NCI-H510A (cell line): ENCODE measurements around the gene TACC2.
"Not testable (repeated sequence)": the region's sequence is repeated elsewhere in the genome, so short reads cannot be mapped to it uniquely, and the experiment has no call there.

Source experiments
- DNase-seq: peaks from one replicate; lab custom pipeline; 2025; lab: John Stamatoyannopoulos, UW

TACC2 gene

DNA sequence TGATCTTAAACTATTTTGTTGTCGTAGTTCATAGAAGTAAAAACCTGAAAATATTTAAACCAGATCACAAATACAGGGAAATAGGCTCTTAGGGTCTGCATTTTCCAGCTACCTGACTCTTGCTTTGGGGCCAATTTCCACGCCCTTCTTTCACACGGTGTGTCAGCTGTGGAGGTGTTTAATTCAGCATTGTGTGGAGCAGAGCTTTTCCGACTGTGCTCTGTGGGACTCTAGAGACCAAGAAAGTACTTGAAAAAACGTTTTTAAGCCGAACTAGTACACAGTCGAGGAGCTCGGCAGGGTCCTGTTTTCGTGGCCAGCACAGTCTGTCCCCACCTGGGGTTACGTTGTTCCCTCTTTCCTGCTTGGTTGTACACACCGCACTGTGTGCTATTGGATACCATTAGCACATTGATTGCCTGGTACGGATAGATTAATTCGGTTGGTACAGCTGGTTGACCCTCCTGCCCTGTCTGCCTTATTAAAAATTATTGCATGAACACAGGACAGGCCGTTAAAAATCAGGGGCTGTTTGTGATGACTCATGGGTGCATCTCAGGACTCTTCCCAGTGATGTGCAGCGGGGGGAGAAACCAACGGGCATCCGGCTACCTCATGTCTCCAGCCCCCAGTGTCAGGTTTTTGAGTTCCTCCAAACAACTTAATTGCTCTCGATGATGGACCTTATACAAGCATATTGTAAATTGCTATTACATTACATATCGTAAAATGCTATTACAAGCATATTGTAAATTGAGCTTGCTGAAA, 201.4 kb downstream of the TACC2 start:
- DNase-seq: no peak

DNA sequence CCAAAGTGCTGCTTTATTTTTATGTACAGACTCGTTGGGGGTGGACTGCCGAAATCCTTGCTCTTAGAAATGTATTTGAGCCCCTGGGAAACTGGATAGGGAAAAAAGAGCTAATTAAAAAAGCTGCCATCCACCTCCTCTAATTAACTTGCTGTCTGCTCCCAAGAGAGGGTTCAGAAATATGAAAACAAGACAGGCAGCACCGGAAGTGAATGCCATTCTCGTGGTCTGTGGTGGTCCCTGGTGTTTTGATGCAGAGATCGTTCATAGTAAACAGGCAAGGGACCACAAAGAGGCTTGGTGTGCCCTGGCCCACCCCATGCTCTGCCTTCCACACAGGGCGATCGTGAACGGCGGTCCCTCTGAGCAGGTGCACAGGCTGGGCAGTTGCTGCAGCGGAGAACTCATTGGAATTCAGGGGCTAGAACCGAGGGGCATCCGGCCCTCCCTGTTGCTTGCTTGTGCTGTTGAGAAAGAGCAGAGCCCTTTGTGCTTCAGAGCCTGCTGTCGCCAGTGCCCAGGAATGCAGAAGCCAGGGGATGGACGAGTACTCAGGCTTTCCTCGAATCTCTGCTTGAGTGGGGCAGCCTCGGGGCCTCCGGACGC, 203.1 kb downstream of the TACC2 start:
- no peak for DNase-seq

DNA sequence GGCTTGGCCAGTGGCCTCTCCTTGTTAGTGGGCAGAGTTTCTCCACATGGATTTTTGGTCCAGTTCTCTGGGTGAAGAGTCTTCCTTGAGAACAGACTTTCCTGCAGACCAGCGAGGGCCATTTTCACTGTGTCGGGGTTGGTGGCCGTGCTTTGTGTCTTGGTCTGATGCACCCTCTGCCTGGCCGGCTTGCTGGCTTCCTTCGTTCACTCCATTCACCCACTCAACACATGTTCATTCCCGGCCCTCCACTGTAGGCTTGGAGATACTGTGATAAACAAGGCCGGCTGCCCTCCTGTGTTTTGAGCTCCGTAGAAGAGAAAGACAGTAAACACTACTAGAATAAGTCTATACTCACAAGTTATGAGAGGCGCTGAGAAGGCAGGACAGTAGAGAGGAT, 205.3 kb downstream of the TACC2 start:
- no peak for DNase-seq

DNA sequence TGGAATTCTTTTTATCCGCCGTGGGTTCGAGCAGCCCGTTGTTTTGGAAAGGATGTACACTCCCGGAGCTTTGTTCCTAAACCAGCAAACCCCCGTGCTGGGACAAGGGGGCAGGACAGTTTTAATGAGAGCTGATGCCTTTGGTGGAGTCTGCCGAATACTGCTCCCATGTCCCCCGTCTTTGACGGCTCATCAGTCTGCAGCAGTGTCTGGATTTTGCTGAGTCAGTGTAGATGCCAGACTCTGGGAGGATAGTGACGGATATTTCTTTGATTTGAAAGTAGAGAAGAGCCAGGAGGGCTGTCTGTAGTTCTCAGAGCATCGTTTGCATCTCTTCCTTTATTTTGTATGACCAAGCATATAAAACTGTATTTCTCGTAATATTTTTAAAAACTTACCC, 207.3 kb downstream of the TACC2 start:
- no peak for DNase-seq

DNA sequence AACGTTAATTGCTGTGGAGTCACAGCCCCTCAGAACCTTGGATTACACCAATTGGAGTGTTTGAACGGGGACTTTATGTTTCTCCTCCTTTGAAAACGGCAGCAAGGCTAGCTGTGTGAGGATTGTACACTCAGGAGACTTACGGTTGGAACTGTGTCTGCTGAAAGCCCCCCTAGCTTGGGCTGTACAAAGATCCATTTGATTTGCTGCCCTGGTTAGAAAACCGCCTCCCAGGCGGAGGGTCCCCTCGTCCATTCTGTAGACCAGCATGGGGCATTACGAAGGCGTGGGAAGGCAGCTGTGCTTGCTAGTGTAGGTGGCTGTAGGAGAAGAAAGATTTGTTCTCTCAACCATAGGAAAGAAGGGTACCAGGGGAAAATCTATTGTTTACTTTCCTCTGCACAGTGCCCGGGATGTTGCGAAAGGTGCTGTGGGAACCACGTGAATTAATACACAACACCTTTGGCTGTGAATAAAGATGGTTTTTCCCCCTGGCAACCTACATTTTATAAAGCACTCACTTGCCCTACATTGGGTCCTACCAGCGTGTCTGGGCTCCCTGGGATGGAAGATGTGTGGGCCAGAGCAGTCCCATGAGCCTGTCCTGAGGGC, 208.8 kb downstream of the TACC2 start:
- DNase-seq: no peak

DNA sequence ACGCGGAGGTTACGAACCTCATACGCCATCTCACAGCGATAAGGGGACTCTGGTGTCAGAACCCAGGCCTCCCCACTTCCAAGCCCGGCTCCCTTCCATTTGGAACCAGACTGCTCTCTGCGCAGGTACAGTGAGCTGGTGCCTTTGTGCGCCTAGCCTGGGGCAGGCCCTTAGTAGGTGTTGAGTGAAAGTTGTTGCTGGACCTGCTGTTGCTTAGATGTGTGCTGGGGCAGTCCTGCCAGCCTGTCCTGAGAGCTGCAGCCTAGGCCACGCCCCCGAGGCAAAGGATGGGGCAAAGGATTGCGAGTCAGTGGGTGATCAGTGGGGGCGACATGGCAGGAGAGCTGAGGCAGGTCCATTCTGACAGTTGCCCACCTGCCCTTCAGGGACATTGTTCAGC, 209.7 kb downstream of the TACC2 start:
- DNase-seq: no peak

DNA sequence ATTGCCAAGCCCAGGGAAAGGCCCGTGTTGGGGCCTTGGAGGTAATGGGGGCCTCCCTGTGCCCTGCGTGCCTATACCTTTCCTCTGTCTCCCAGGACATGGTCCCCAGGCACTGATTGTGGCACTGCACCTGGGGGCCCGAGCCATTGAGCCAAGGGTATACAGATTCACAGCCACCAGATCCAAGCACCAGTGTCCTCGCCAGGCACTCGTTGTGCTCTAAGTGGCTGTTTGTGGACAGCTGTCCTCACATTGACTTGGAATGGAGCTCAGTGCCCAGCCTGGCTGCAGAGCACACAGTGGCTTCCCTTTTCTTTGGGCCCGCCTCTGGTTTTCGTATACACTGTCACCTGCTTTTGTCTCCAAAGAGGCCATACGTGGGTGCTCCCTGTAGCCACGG, 210.1 kb downstream of the TACC2 start:
- peak; percentile 49 for DNase-seq

DNA sequence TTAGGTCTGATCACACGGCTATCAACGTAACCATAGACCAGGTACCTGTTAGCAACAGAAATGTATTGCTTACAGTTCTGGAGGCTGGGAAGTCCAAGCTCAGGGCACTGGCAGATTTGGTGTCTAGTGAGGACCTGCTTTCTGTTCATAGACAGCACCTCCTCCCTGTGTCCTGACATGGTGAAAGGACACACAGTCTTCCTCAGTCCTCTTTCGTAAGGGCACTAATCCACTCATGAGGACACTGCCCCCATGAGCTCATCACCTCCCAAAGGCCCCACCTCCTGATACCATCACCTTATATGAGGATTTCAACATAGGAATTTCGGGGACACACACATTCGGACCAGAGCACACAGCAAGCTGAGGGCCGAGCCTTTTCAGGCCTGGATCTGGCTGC, 210.7 kb downstream of the TACC2 start:
- DNase-seq: no peak

DNA sequence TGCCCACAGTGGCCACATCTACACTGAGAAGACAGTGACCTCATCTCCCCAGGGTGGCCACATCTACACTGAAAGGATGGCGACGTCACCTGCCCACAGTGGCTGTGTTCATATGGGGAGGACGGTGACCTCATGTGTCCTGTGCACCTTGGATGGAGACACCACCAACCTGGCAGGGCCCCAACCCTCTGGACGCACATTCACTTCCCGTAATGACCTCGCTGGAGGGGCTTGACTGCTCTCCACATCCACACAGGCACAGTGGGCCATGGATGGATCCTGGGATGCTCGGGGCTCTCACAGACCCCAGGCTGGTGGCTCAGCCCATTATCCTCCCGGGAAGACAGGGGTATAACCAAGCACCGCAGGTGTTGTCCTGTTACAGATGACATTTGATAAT, 212.4 kb downstream of the TACC2 start:
- no peak for DNase-seq

DNA sequence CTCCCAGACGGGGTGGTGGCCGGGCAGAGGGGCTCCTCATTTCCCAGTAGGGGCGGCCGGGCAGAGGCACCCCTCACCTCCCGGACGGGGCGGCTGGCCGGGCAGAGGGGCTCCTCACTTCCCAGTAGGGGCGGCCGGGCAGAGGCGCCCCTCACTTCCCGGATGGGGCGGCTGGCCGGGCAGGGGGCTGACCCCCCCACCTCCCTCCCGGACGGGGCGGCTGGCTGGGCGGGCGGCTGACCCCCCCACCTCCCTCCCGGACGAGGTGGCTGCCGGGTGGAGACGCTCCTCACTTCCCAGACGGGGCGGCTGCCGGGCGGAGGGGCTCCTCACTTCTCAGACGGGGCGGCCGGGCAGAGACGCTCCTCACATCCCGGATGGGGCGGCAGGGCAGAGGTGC, 214.2 kb downstream of the TACC2 start:
- DNase-seq: not testable (repeated sequence)

DNA sequence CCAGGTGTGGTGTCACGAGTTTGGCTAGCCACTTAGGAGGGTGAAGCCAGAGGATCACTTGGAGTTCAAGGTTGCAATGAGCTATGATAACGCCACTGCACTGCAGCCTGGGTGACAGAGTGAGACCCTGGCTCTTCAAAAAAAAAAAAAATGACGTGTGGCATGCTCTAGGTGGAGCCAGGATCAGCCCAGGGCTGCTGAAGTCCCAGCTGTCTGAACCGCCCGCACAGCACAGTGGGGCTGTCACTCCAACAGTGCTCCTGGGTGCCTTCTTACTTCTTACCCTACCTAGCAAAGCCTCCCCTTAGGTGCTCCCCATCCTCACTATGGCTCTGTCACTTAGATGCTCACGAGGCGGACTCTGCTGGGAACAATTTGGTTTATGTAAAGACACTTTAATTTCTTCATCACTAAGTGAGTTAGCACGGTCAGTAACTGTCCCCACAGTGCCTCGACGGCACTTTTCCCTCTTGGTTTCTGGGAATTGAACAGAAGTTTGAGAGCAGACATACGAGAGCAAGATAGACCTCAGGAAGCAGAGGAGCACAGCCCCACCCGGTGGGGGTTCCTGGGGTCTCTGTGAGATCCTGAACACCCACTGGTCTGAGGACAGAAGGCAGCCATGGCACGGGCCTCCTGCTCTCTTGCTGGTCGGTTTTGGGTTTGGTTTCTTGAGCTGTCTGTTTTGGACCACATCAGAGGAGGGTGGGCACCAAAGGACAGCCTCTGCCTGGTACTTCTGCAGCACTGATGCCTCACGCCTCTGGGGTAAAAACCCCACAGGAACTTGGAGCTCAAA, 215.9 kb downstream of the TACC2 start:
- no peak for DNase-seq

DNA sequence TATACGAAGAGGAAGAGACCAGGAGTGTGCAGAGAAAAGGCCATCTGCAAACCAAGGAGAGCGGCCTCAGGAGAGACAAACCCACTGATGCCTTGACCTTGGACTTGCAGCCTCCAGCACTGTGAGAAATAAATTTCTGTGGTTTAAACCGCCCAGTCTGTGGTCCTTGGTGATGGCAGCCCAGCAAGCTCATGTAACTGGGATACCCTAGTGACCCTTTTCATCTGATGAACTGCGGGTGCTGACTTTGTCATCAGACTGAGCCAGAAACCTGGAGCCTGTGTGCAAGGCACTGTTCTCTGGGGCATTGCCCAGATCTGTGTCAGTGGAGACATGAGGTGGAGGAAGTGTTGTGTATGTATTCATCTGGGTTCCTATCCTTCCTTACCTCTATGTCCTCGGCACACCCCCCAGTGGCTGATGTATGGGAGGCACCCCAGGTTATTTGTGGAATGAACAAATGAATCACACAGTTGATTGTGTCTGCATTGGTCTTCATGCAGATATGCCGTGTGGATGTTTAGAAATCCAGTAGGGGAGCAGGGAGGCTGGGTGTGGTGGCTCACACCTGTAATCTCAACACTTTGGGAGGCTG, 217.6 kb downstream of the TACC2 start:
- no peak for DNase-seq

DNA sequence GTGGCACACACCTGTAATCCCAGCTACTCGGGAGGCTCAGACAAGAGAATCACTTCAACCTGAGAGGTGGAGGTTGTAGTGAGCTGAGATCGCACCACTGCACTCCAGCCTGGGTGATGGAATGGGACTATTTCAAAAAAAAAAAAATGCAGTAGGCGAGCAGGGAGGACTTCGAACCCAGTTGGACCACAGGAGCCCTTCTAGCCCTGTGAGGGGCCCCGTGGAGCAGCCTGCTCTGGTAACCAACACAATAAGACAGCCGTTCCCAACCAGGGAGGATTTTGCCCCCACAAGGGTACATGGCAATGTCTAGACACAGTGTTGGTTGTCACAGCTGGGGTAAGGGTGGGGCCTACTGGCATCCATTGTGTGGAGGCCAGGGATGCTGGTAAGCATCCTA, 218.2 kb downstream of the TACC2 start:
- DNase-seq: no peak

DNA sequence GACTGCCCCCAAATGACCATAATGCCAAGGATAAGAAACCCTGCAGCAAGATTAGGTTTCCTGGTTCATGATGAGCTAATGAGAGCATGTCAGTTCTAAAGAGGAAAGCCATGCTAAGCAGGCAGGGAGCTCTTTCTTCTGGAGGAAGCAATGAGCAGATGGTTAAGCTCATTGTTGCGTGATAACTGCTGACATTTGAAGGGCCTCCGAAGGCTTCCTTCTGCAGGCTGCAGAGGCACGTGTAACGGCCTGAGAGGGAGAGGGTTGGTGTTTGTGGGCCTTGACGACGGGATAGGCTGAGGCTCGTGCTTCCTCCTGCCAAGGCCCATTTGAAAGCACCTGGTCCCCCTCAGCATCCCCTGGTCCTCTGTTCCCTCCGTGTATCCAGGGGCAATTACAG, 218.6 kb downstream of the TACC2 start:
- peak; percentile 58 for DNase-seq

DNA sequence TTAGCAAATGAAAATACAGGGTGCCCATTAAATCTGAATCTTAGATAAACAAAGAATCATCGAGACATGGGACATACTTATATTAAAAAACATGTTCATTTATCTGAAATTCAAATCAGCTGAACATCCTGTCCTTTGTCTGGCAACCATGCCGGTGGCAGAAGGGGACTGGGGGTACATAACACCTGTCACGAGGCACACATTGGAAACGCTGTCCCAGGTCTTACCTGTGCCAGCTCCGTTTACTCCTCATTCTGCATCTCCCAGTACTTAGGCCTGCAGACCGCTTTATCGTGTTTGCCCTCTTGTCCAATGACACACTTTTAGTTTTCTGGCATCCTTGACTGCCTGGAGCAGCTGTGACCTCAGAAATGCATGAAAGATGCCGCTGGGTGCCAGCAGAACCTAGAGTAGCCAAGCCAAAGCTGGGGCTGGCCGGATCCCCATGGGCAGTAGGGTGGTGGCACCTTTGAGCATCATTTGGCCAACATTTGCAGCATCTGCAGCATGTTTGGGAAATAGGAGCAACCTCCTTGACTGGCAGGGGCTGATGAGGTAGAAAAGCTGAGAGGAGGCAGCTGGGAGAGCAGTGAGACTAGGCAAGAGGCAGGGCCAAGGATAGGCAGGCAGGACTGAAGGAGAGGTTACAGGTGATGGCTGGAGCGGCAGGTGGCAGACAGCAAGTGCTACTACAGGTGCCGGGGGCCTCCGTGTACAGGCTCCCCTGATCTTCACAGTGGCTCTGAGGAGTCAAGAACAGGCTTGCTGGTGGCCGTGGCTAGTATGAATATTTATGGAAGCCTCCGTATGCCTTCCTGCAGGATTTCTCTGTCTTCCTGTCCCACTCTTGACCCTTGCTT, 219.8 kb downstream of the TACC2 start:
- DNase-seq: peak; percentile 47

DNA sequence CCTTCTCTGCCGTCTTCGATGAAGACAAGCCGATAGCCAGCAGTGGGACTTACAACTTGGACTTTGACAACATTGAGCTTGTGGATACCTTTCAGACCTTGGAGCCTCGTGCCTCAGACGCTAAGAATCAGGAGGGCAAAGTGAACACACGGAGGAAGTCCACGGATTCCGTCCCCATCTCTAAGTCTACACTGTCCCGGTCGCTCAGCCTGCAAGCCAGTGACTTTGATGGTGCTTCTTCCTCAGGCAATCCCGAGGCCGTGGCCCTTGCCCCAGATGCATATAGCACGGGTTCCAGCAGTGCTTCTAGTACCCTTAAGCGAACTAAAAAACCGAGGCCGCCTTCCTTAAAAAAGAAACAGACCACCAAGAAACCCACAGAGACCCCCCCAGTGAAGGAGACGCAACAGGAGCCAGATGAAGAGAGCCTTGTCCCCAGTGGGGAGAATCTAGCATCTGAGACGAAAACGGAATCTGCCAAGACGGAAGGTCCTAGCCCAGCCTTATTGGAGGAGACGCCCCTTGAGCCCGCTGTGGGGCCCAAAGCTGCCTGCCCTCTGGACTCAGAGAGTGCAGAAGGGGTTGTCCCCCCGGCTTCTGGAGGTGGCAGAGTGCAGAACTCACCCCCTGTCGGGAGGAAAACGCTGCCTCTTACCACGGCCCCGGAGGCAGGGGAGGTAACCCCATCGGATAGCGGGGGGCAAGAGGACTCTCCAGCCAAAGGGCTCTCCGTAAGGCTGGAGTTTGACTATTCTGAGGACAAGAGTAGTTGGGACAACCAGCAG, 221.7 kb downstream of the TACC2 start:
- DNase-seq: no peak

DNA sequence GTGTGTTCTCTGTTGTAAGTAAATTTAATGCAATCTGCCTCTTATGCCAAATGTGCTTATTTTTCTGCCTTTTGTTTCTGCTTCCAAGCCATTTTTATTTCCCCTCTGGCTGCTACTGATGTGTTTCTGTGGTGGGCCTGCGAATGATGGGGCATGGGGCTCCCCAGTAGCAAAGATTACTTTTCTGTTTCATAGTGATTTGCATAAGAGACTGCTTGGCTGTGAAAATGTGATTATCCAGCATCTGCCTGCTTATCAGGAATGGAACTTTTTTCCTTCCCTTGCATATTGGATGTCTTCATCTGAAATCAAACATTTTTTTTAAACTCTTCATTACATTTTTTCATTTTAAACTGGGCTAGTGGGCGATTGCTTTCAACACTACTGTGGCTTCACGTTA, 224.4 kb downstream of the TACC2 start:
- DNase-seq: no peak

DNA sequence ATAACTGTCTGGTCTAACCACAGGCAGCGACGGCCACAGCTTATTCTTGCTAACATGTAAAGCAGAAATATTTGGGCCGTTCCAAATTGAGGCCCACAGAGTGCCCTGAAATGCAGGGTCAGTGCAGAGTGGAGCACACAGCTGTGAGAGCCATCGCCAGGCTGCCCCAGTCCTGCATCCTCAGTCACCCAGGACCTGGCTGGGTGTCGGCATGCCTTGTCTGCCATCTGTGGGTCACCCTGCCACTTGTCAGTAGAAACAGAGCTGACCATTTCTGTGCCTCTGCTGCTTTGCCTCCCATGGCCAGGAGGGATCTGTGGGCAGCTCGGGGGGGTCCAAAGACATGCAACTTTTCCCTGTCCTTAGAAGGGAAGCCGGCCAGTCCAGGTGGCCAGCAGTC, 224.8 kb downstream of the TACC2 start:
- no peak for DNase-seq

DNA sequence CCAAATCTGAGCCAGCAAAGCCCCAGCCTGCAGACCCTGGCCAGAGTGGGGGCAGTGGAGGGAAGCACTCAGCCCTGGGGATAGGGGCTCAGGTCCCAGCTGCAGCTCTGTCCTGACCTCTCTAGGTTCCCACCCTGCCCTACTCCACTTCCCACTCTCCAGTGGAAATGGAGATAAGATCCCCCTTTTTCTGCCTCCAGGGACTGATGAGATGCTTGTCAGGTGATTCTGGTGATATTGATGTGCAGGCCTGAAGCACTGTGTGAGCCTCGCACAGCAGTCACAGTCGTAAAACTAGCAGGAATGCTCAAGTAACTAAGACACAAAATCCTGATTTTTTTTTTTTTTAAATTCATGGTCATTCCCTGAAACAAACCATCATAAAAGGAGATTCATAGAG, 227.1 kb downstream of the TACC2 start:
- no peak for DNase-seq

DNA sequence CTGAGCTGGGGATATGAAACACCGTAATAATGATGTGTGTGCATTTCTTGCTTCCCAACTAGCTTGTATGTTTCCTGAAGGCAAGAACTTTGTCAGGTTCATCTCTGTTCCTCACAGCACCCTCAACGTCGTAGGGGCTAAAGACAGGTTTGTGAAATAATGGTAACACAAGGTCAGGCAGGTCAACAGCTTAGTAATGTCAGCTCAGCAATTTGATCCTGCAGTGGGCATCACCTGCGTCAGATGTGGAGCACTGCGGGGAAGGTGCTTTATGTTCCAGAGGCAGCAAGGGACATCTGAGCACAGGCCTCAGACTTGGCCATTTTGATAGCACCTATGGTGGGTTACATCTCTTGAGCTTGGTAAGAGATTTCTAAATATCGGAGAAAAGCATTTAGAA, 230.4 kb downstream of the TACC2 start:
- DNase-seq: no peak

DNA sequence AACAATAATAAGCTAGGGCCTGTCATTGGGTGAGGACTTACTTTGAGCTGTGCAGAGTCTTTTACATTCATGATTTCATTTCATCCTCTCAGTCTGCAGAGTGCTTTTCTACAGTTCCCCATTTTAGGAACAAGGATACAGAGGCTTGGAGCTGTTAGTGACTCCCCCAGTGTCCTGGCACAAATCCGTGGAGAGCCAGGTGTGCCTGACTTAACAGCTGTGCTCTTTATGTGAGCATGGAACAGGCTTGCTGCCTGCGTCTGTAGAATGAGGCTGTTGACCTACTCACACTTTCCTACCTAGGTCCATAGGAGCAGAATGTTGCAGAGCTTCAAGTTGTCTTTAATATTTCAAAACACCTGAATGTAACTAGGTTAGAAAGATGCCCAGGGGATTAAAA, 231.8 kb downstream of the TACC2 start:
- DNase-seq: no peak
